HepG2 (cell line): ENCODE results near the gene TANC1. TPM values are rescaled to one million over a fixed set of nuclear protein-coding genes. Genes with fewer than 3 reads are reported as not detected.

Source experiments
- ATAC-seq: fragments of 200-7000 bp; cut with Tn5 transposase; 3 replicates; pipeline ENCODE4 v1.9.1; 2020; ENCODE audit warnings: mild to moderate bottlenecking, moderate library complexity
- BruUV-seq: library from RNA; stranded (reverse); fragments of 400-500 nt; replicated peaks from 2 replicates; lab custom pipeline; 2021; lab: Mats Ljungman, UMichigan
- CTCF ChIA-PET: fragments of 300-600 bp; formaldehyde crosslinking; extraction: SDS; loops from one replicate; lab custom pipeline; 2021; ENCODE audit warnings: low total read pairs, inconsistent platforms, low intra/inter-chr PET ratio; lab: Yijun Ruan, JAX
- POLR2A ChIA-PET: fragments of 350-600 bp; sonication (Branson Sonifier 250); formaldehyde crosslinking; loops from one replicate; lab custom pipeline; 2020; ENCODE audit warnings: antibody characterized with exemption, inconsistent platforms; lab: Yijun Ruan, JAX
- DNase-seq: peaks from one replicate; pipeline ENCODE4 v3.0.0-alpha.2; 2015; ENCODE audit warnings: low spot score
- FAIRE-seq: peaks from 3 replicates; lab custom pipeline; 2011; peaks lifted over from hg19 to GRCh38; lab: Jason Lieb, UNC
- H2AFZ ChIP-seq: one replicate; pipeline ENCODE4 v1.6.1; 2011; ENCODE audit warnings: low read length, inconsistent platforms
- H3K27ac ChIP-seq: fragments of 300-600 bp; 3 replicates; pipeline ENCODE4 v1.8.0; 2011; ENCODE audit warnings: mixed run types, mild to moderate bottlenecking, mixed read lengths, low read length, inconsistent platforms; ENCODE audit not compliant: insufficient read depth; ENCODE audit errors: extremely low read length
- H3K27me3 ChIP-seq, 2 experiments: fragments of 200-600 bp in 1 of 2; 2 replicates in 1 of 2; 3 replicates in 1 of 2; pipeline versions ENCODE4 v1.6.0 to v1.8.0; 2011; ENCODE audit warnings: low read length in 2 of 2, mild to moderate bottlenecking in 2 of 2, moderate library complexity in 2 of 2, inconsistent platforms in 1 of 2; ENCODE audit not compliant: insufficient read depth in 2 of 2, control insufficient read depth in 1 of 2
- H3K36me3 ChIP-seq, 2 experiments: fragments of 200-600 bp in 1 of 2; replicated peaks in 1 of 2; 2 replicates in 1 of 2; 3 replicates in 1 of 2; pipeline versions ENCODE4 v1.5.1 to v1.8.0; 2011; ENCODE audit warnings: low read length in 2 of 2, inconsistent platforms in 1 of 2; ENCODE audit not compliant: insufficient read depth in 2 of 2, control insufficient read depth in 1 of 2
- H3K4me1 ChIP-seq: 2 replicates; pipeline ENCODE4 v1.5.1; 2012; ENCODE audit warnings: low read length, inconsistent platforms; ENCODE audit not compliant: insufficient read depth
- H3K4me2 ChIP-seq: 2 replicates; pipeline ENCODE4 v1.6.0; 2011; ENCODE audit warnings: low read depth, low read length, inconsistent platforms
- H3K4me3 ChIP-seq, 3 experiments: fragments of 200-600 bp in 1 of 3; sonication (generic), shearing (Covaris generic) in 1 of 3; replicated peaks in 1 of 3; 2 replicates each; pipeline ENCODE4 v1.5.1; 2011 to 2016; ENCODE audit warnings: low read length in 3 of 3, inconsistent platforms in 2 of 3, low read depth in 2 of 3, mild to moderate bottlenecking in 2 of 3, control low read depth in 1 of 3, mixed read lengths in 1 of 3; ENCODE audit not compliant: insufficient read depth in 1 of 3
- H3K79me2 ChIP-seq: one replicate; pipeline ENCODE4 v1.6.1; 2011; ENCODE audit warnings: low read length, inconsistent platforms; ENCODE audit not compliant: insufficient read depth
- H3K9ac ChIP-seq: 2 replicates; pipeline ENCODE4 v1.6.0; 2011; ENCODE audit warnings: mild to moderate bottlenecking, low read depth, low read length, inconsistent platforms; ENCODE audit not compliant: insufficient read depth
- H3K9me3 ChIP-seq: 2 replicates; pipeline ENCODE4 v1.5.1; 2012; ENCODE audit warnings: mild to moderate bottlenecking, low read length
- H4K20me1 ChIP-seq: 2 replicates; pipeline ENCODE4 v1.6.0; 2011; ENCODE audit warnings: inconsistent platforms, mild to moderate bottlenecking, low read length, moderate library complexity; ENCODE audit not compliant: insufficient read depth
- ATF4 ChIP-seq, 2 experiments: fragments of 450-650 bp in 1 of 2; sonication (generic) in 1 of 2; formaldehyde crosslinking; IDR thresholded peaks; 2 replicates each; pipeline versions ENCODE4 v1.5.0 to v1.8.0; 2020 to 2022; ENCODE audit warnings: mild to moderate bottlenecking in 1 of 2, missing genetic modification reagents in 1 of 2
- DMTF1 ChIP-seq: sonication (generic); formaldehyde crosslinking; IDR thresholded peaks from 2 replicates; pipeline ENCODE4 v1.4.0; 2020; ENCODE audit warnings: mild to moderate bottlenecking, missing genetic modification reagents
- FOXA1 ChIP-seq, 2 experiments: fragments of 450-650 bp in 1 of 2; sonication (generic) in 1 of 2; formaldehyde crosslinking in 1 of 2; IDR thresholded peaks; 2 replicates each; pipeline versions ENCODE4 v1.4.0 to v1.6.1; 2016 to 2020; ENCODE audit warnings: missing genetic modification reagents in 1 of 2
- RAD21 ChIP-seq: fragments of 450-650 bp; formaldehyde crosslinking; IDR thresholded peaks from 2 replicates; pipeline ENCODE4 v1.5.0; 2020; ENCODE audit warnings: mild to moderate bottlenecking
- ZNF224 ChIP-seq: sonication (generic); formaldehyde crosslinking; IDR thresholded peaks from 2 replicates; pipeline ENCODE4 v1.5.0; 2020; ENCODE audit warnings: mild to moderate bottlenecking, missing genetic modification reagents
- ZNF280D ChIP-seq: sonication (generic); formaldehyde crosslinking; IDR thresholded peaks from 2 replicates; pipeline ENCODE4 v1.5.1; 2020; ENCODE audit warnings: mild to moderate bottlenecking, missing genetic modification reagents
- ZNF780A ChIP-seq: sonication (generic); formaldehyde crosslinking; IDR thresholded peaks from 2 replicates; pipeline ENCODE4 v1.8.0; 2022; ENCODE audit warnings: mild to moderate bottlenecking, missing genetic modification reagents, moderate library complexity
- WGBS: methylation state at CpG from one replicate; pipeline ENCODE4 v1.1.6; 2017; ENCODE audit warnings: low lambda C conversion rate; 5-methylcytosine and 5-hydroxymethylcytosine counted together
- in situ Hi-C: cut with HindIII; loops from 2 replicates; pipeline ENCODE4 v1.10.0; 2017; ENCODE audit warnings: low pct_unique_long_range_greater_than_20kb; ENCODE audit not compliant: extremely low pct_ligation_motif_present
- intact Hi-C: fragments of 100-400 bp; cut with micrococcal nuclease; formaldehyde crosslinking; loops from one replicate; pipeline ENCODE4 v1.10.0; 2022; ENCODE audit not compliant: unreplicated experiment
- polyA plus RNA-seq, 8 experiments: library from polyadenylated mRNA; depleted of rRNA in 3 of 8; stranded (reverse) in 7 of 8; unstranded in 1 of 8; fragments of >200 nt; fragmentation: Illumina TruSeq in 4 of 8; extraction: Trizol in 4 of 8; gene quantifications; 2 replicates each; pipeline versions ENCODE4 v1.2.1 to v1.2.3, GENCODE V29; 2011 to 2016; ENCODE audit warnings: low read depth in 4 of 8, missing spikeins in 1 of 8, mixed read lengths in 1 of 8; ENCODE audit not compliant: insufficient read depth in 1 of 8
- total RNA-seq, 5 experiments: library from RNA; depleted of rRNA; stranded (reverse); fragments of >200 nt; fragmentation: Illumina TruSeq; extraction: Trizol; gene quantifications; 2 replicates each; pipeline ENCODE4 v1.2.3, GENCODE V29; 2016; ENCODE audit warnings: low read depth in 1 of 5

Gene TANC1
- total and polyA plus RNA-seq, 2 of the 13 experiments (the other 11 are each of a cell fraction or from before 2014, with no cell fraction given): 2.3 to 5.6 TPM

GRCh38 chr2:159017837-159018236 lies 49.4 kb downstream of the TANC1 start:
- Histone ChIP-seq H3K4me1 (no peaks in the 10 kb centered on the region), H3K9ac (no peak overlapping the region), H2AFZ (no peak overlapping the region), H4K20me1 (no peaks in the 10 kb centered on the region), H3K9me3 (peaks cover 22% of the 10 kb centered on the region), H3K36me3 (no peaks in the 10 kb centered on the region), H3K79me2 (no peaks in the 10 kb centered on the region), H3K27ac (no peak overlapping the region), H3K4me3 (no peak overlapping the region), H3K27me3 (no peaks in the 10 kb centered on the region), H3K4me2 (no peak overlapping the region)
- WGBS: 77% methylated on average over 5 of the region's 5 CpGs
- POLR2A ChIA-PET: no interaction called here
- TF ChIP-seq RAD21 (no peak), ATF4 (CRISPR knock-in tag; IDR thresholded peaks at IDR 0.05) (no peak)
- BruUV-seq: no TSS peak
- in situ Hi-C loops (no loop called here), intact Hi-C loops (no loop called here)
- FAIRE-seq: no peak
- no peak for ATAC-seq
- CTCF ChIA-PET: no interaction called here
- DNase-seq: no peak

GRCh38 chr2:159019021-159019420 lies 50.6 kb downstream of the TANC1 start:
- H3K4me3 ChIP-seq: no peak overlapping the region
- 64% methylated on average over 6 of the region's 6 CpGs for WGBS
- ChIA-PET CTCF (no interaction called here), POLR2A (no interaction called here)
- FAIRE-seq: no peak
- H3K4me2 ChIP-seq: no peak overlapping the region
- no peaks in the 10 kb centered on the region for H3K27me3 ChIP-seq
- no peaks in the 10 kb centered on the region for H3K4me1 ChIP-seq
- no peak overlapping the region for H3K9ac ChIP-seq
- H2AFZ ChIP-seq: no peak overlapping the region
- H3K27ac ChIP-seq: no peak overlapping the region
- no peaks in the 10 kb centered on the region for H3K36me3 ChIP-seq
- peaks cover 22% of the 10 kb centered on the region for H3K9me3 ChIP-seq
- H3K79me2 ChIP-seq: no peaks in the 10 kb centered on the region
- no TSS peak for BruUV-seq
- H4K20me1 ChIP-seq: no peaks in the 10 kb centered on the region
- no peak for DNase-seq
- intact Hi-C loops: no loop called here
- ATAC-seq: no peak
- in situ Hi-C loops: no loop called here
- TF ChIP-seq ZNF224: no peak
- TF ChIP-seq FOXA1 (IDR thresholded peaks at IDR 0.05): no peak
- TF ChIP-seq FOXA1 (CRISPR knock-in tag; IDR thresholded peaks at IDR 0.05): no peak
- TF ChIP-seq ZNF280D (CRISPR knock-in tag): no peak
- no peak for TF ChIP-seq ZNF780A (CRISPR knock-in tag)
- no peak for TF ChIP-seq DMTF1 (CRISPR knock-in tag)
